ENCODE measurements around the gene AGXT. TPM values are rescaled to one million over a fixed set of nuclear protein-coding genes. Genes with fewer than 3 reads are reported as not detected.

The AGXT gene
- total RNA-seq, 1 experiment from 2014 or later = 0.34 TPM

DNA sequence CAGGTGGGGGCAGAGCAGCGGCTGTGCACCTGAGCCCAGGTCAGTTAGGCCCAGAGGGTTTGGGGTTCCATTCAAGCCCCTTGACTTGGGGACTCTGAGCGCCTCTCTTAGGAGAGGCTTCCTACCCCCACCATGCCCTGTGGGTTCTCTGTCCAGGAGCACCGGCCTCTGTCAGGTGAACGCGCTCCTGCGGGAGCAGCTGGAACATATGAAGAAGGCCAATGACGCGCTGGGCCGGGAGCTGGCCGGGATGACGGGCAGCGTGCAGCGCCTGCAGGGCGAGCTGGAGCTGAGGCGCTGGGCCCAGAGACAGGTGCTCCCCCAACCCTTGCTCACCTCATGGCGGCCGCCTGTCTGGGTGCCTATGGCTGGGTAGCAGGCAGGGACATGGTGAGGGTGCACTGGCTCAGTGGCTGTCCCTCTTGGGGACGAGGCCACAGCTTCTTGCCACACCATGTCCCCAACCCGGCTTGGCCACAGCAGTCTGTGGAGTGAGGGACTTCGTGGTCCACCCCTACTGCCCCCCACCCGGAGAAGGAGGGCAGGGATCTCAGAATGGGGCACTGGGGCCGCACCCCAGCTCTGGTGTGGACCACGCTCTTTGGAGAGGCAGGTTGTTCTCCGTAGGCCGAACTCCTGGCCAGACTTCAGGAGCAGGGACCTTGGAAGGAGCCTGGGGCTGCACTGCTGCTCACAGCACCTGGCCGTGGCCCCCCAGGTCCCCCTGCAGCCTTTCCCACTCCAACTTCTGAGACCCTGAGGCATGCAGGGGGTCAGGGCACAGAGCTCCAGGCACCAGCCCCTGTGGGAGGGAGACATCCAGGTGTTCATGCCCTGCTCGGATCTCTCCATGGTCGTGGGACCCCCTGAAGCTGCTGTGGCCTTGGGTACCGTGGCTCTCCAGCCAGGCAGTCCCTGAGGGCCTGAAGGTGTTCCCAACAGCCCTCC is 57.2 kb downstream of the AGXT start:
- DNase-seq (ENCODE audit: low read depth, low spot score) (no peak), ATAC-seq (no peak; the same call in 1 of the 2 replicates)
- H3K9ac ChIP-seq (ENCODE audit: low read length) = no peak overlapping the region
- no peak overlapping the region for H3K4me3 ChIP-seq (replicated peaks in 1 of 2; ENCODE audit: low read depth in 1 of 2, low read length in 2 of 2)
- no peaks in the 10 kb centered on the region for H3K36me3 ChIP-seq (ENCODE audit: control insufficient read depth in 1 of 2, insufficient read depth in 2 of 2, low read length in 2 of 2)
- H2AFZ ChIP-seq (ENCODE audit: low read depth, low read length, poor library complexity, severe bottlenecking) = no peak overlapping the region
- H3K4me1 ChIP-seq (ENCODE audit: control insufficient read depth in 1 of 2, insufficient read depth in 2 of 2, low read length in 2 of 2) = peaks cover 5 to 14% of the 10 kb centered on the region in 2 experiments; a peak in 3 of 4 replicates
- H3K27me3 ChIP-seq (ENCODE audit: insufficient read depth, low read length) = no peaks in the 10 kb centered on the region
- POLR2A ChIA-PET = interaction anchor here (0.6 kb wide), 1 partner anchor 182 kb away, joined by 3 read pairs; no protein-coding TSS in a partner anchor
- no peaks in the 10 kb centered on the region for H4K20me1 ChIP-seq (ENCODE audit: insufficient read depth)
- no peak for TF ChIP-seq SP1 (IDR thresholded peaks at IDR 0.05; ENCODE audit: low read depth)
- TF ChIP-seq ZNF274 (IDR thresholded peaks at IDR 0.05; ENCODE audit: low read depth, low read length) = no peak
- no peak for TF ChIP-seq CBX3 (IDR thresholded peaks at IDR 0.05; ENCODE audit: low read depth)
- TF ChIP-seq FOSL1 (IDR thresholded peaks at IDR 0.05; ENCODE audit: low read depth) = no peak
- TF ChIP-seq ELF1 (IDR thresholded peaks at IDR 0.05; ENCODE audit: borderline replicate concordance, low read depth) = no peak
- TF ChIP-seq EGR1 (IDR thresholded peaks at IDR 0.05; ENCODE audit: low read depth) = no peak
- TF ChIP-seq ZFX (IDR thresholded peaks at IDR 0.05) = no peak
- no peak for TF ChIP-seq MAX (IDR thresholded peaks at IDR 0.05)
- no peak for TF ChIP-seq POLR2A (IDR thresholded peaks at IDR 0.05; ENCODE audit: borderline replicate concordance, extremely low read depth, insufficient read depth, insufficient read length)
- TF ChIP-seq, protein P1, sequence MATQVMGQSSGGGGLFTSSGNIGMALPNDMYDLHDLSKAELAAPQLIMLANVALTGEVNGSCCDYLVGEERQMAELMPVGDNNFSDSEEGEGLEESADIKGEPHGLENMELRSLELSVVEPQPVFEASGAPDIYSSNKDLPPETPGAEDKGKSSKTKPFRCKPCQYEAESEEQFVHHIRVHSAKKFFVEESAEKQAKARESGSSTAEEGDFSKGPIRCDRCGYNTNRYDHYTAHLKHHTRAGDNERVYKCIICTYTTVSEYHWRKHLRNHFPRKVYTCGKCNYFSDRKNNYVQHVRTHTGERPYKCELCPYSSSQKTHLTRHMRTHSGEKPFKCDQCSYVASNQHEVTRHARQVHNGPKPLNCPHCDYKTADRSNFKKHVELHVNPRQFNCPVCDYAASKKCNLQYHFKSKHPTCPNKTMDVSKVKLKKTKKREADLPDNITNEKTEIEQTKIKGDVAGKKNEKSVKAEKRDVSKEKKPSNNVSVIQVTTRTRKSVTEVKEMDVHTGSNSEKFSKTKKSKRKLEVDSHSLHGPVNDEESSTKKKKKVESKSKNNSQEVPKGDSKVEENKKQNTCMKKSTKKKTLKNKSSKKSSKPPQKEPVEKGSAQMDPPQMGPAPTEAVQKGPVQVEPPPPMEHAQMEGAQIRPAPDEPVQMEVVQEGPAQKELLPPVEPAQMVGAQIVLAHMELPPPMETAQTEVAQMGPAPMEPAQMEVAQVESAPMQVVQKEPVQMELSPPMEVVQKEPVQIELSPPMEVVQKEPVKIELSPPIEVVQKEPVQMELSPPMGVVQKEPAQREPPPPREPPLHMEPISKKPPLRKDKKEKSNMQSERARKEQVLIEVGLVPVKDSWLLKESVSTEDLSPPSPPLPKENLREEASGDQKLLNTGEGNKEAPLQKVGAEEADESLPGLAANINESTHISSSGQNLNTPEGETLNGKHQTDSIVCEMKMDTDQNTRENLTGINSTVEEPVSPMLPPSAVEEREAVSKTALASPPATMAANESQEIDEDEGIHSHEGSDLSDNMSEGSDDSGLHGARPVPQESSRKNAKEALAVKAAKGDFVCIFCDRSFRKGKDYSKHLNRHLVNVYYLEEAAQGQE (IDR thresholded peaks at IDR 0.05; ENCODE audit: low read depth) = no peak
- H3K9me3 ChIP-seq (ENCODE audit: control insufficient read depth in 1 of 2, insufficient read depth in 1 of 2, low read depth in 1 of 2, low read length in 2 of 2) = no peaks in the 10 kb centered on the region
- no peaks in the 10 kb centered on the region for H3K79me2 ChIP-seq (ENCODE audit: insufficient read depth, low read length)
- H3K27ac ChIP-seq (ENCODE audit: low read depth, low read length) = no peak overlapping the region
- H3K4me2 ChIP-seq (ENCODE audit: low read length) = no peak overlapping the region
- intact Hi-C loops (cut with micrococcal nuclease) = no loop called here
- no TSS peak for BruUV-seq (replicated peaks)
- CTCF ChIA-PET = interaction anchor here (2.6 kb wide), 1 partner anchor 11 kb away, joined by 6 read pairs; no protein-coding TSS in a partner anchor
- RAD21 ChIA-PET (ENCODE audit: low non-redundant PET in 1 of 2, low total read pairs in 2 of 2, uncharacterized antibody in 2 of 2, unreplicated experiment in 2 of 2) = no interaction called here
- no peaks in the 10 kb centered on the region for H3K9me2 ChIP-seq (ENCODE audit: insufficient read depth)
